EH (cell line): ENCODE results near the gene PTPRA.
"Not testable (repeated sequence)": the region's sequence is repeated elsewhere in the genome, so short reads cannot be mapped to it uniquely, and the experiment has no call there.

ENCODE experiments used
- DNase-seq: peaks from one replicate; pipeline ENCODE4 v3.0.0-alpha.2; 2015; ENCODE audit warnings: low read depth

PTPRA gene

GRCh38 chr20:2995796-2996195 lies 122.5 kb downstream of the PTPRA start:
- no peak for DNase-seq

- no peak for DNase-seq
Observed at GRCh38 chr20:2998728-2999127, 125.4 kb downstream of the PTPRA start.

- peak; percentile 71 for DNase-seq
Observed at GRCh38 chr20:3000852-3001523, 127.7 kb downstream of the PTPRA start.

- DNase-seq = no peak
Observed at GRCh38 chr20:3003416-3003815, 130.1 kb downstream of the PTPRA start.

GRCh38 chr20:3010985-3011723 lies 137.9 kb downstream of the PTPRA start:
- peak; percentile 51 for DNase-seq

GRCh38 chr20:3011752-3012151 lies 138.5 kb downstream of the PTPRA start:
- no peak for DNase-seq

GRCh38 chr20:3013771-3014170 lies 140.5 kb downstream of the PTPRA start:
- DNase-seq = no peak

GRCh38 chr20:3014179-3014578 lies 140.9 kb downstream of the PTPRA start:
- no peak for DNase-seq

GRCh38 chr20:3014662-3015061 lies 141.4 kb downstream of the PTPRA start:
- no peak for DNase-seq

- DNase-seq = not testable (repeated sequence)
Observed at GRCh38 chr20:3015302-3015701, 142.0 kb downstream of the PTPRA start.

- no peak for DNase-seq
Observed at GRCh38 chr20:3021327-3021726, 148.0 kb downstream of the PTPRA start.

GRCh38 chr20:3021777-3022176 lies 148.5 kb downstream of the PTPRA start:
- no peak for DNase-seq

- DNase-seq = not testable (repeated sequence)
Observed at GRCh38 chr20:3022559-3023490, 149.5 kb downstream of the PTPRA start.

- no peak for DNase-seq
Observed at GRCh38 chr20:3027987-3028386, 154.7 kb downstream of the PTPRA start.

GRCh38 chr20:3031524-3032147 lies 158.4 kb downstream of the PTPRA start:
- no peak for DNase-seq

GRCh38 chr20:3032624-3033023 lies 159.3 kb downstream of the PTPRA start:
- no peak for DNase-seq

- no peak for DNase-seq
Observed at GRCh38 chr20:3037654-3038053, 164.4 kb downstream of the PTPRA start.

GRCh38 chr20:3038454-3038853 lies 165.2 kb downstream of the PTPRA start:
- DNase-seq = no peak

- no peak for DNase-seq
Observed at GRCh38 chr20:3039426-3039825, 166.1 kb downstream of the PTPRA start.

- DNase-seq = no peak
Observed at GRCh38 chr20:3040086-3040485, 166.8 kb downstream of the PTPRA start.

GRCh38 chr20:3041854-3042409 lies 168.7 kb downstream of the PTPRA start:
- DNase-seq = peak; percentile 33

- no peak for DNase-seq
Observed at GRCh38 chr20:3042625-3043024, 169.3 kb downstream of the PTPRA start.
